Measurements from ENCODE around the gene SLC41A3. TPM values are rescaled to one million over a fixed set of nuclear protein-coding genes. Genes with fewer than 3 reads are reported as not detected.
"Not testable (repeated sequence)": the region's sequence is repeated elsewhere in the genome, so short reads cannot be mapped to it uniquely, and the experiment has no call there.

SLC41A3 gene
- total RNA-seq, 2 donors from 2014 or later = 32.2 to 131 TPM

DNA sequence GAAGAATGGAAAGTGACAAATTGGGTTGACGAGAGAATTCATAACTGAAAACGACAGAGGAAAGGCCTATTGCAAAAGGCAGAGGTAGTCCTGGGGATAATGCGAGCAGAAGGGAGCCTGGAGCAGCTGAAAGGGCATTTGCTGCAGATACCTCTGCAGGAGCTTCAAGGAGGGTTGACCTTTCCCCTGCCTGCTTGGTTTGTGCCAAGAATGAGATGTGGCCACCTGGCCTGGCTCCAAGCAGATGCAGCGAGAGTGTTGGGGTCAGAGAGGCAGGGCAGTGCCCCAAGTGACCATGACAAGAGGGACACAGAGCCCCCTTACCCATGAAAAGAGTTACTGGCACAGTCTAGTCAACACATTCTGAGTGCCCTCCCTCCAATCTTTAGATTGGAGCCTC lies 43.5 kb downstream of the SLC41A3 start:
- DNase-seq (ENCODE audit: low spot score) = no peak
- intact Hi-C loops (cut with DNase I) = no loop called here
- no peaks in the 10 kb centered on the region for H3K9me3 ChIP-seq
- H3K4me3 ChIP-seq = no peak overlapping the region
- H3K36me3 ChIP-seq = no peaks in the 10 kb centered on the region
- TF ChIP-seq, protein P1, sequence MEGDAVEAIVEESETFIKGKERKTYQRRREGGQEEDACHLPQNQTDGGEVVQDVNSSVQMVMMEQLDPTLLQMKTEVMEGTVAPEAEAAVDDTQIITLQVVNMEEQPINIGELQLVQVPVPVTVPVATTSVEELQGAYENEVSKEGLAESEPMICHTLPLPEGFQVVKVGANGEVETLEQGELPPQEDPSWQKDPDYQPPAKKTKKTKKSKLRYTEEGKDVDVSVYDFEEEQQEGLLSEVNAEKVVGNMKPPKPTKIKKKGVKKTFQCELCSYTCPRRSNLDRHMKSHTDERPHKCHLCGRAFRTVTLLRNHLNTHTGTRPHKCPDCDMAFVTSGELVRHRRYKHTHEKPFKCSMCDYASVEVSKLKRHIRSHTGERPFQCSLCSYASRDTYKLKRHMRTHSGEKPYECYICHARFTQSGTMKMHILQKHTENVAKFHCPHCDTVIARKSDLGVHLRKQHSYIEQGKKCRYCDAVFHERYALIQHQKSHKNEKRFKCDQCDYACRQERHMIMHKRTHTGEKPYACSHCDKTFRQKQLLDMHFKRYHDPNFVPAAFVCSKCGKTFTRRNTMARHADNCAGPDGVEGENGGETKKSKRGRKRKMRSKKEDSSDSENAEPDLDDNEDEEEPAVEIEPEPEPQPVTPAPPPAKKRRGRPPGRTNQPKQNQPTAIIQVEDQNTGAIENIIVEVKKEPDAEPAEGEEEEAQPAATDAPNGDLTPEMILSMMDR (IDR thresholded peaks at IDR 0.05) = no peak
- TF ChIP-seq POLR2A (IDR thresholded peaks at IDR 0.05) = no peak
- TF ChIP-seq POLR2AphosphoS5 (IDR thresholded peaks at IDR 0.05) = no peak
- 94% methylated on average over 4 of the region's 4 CpGs for WGBS
- H3K27me3 ChIP-seq (replicated peaks; ENCODE audit: insufficient read depth) = no peaks in the 10 kb centered on the region
- no peak overlapping the region for H3K27ac ChIP-seq
- no peaks in the 10 kb centered on the region for H3K4me1 ChIP-seq (replicated peaks)

- no peak for DNase-seq (ENCODE audit: low spot score)
- no peaks in the 10 kb centered on the region for H3K36me3 ChIP-seq
- TF ChIP-seq POLR2A (IDR thresholded peaks at IDR 0.05) = no peak
- no peak for TF ChIP-seq POLR2AphosphoS5 (IDR thresholded peaks at IDR 0.05)
- TF ChIP-seq, protein P1 (IDR thresholded peaks at IDR 0.05) = no peak
- intact Hi-C loops (cut with DNase I) = no loop called here
- H3K4me3 ChIP-seq = no peak overlapping the region
- H3K27me3 ChIP-seq (replicated peaks; ENCODE audit: insufficient read depth) = no peaks in the 10 kb centered on the region
- H3K27ac ChIP-seq = no peak overlapping the region
- no peaks in the 10 kb centered on the region for H3K4me1 ChIP-seq (replicated peaks)
- WGBS = 93% methylated on average over 2 of the region's 2 CpGs
- no peaks in the 10 kb centered on the region for H3K9me3 ChIP-seq
Observed at GRCh38 chr3:126039870-126040269, 44.1 kb downstream of the SLC41A3 start.

DNA sequence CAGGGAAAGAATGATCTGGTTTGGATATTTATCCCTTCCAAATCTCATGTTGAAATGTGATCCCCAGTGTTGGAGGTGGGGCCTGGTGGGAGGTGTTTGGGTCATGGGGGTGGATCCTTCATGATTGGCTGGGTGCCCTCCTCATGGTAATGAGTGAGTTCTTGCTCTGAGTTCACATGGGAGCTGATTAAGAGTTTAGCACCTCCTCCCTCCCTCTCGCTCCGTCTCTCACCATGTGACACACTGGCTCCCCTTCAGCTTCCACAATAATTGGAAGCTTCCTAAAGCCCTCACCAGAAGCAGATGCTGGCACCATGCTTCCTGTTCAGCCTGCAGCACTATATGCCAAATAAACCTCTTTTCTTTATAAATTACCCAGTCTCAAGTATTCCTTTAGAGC lies 45.1 kb downstream of the SLC41A3 start:
- H3K9me3 ChIP-seq; intact Hi-C loops (cut with DNase I); H3K4me3 ChIP-seq; H3K36me3 ChIP-seq; DNase-seq (ENCODE audit: low spot score); H3K27me3 ChIP-seq (replicated peaks; ENCODE audit: insufficient read depth); H3K4me1 ChIP-seq (replicated peaks); H3K27ac ChIP-seq: not testable (repeated sequence)
- WGBS = 94% methylated on average over 2 of the region's 2 CpGs

- TF ChIP-seq, protein P1 (IDR thresholded peaks at IDR 0.05) = no peak
- TF ChIP-seq POLR2AphosphoS5 (IDR thresholded peaks at IDR 0.05) = no peak
- no peak for TF ChIP-seq POLR2A (IDR thresholded peaks at IDR 0.05)
- H3K4me3 ChIP-seq = no peak overlapping the region
- H3K27ac ChIP-seq = no peak overlapping the region
- intact Hi-C loops (cut with DNase I) = no loop called here
- H3K9me3 ChIP-seq = no peaks in the 10 kb centered on the region
- H3K36me3 ChIP-seq = no peaks in the 10 kb centered on the region
- 96% methylated on average over 10 of the region's 10 CpGs for WGBS
- H3K4me1 ChIP-seq (replicated peaks) = no peaks in the 10 kb centered on the region
- H3K27me3 ChIP-seq (replicated peaks; ENCODE audit: insufficient read depth) = no peaks in the 10 kb centered on the region
- DNase-seq (ENCODE audit: low spot score) = no peak
Observed at GRCh38 chr3:126036056-126036549, 47.8 kb downstream of the SLC41A3 start.

DNA sequence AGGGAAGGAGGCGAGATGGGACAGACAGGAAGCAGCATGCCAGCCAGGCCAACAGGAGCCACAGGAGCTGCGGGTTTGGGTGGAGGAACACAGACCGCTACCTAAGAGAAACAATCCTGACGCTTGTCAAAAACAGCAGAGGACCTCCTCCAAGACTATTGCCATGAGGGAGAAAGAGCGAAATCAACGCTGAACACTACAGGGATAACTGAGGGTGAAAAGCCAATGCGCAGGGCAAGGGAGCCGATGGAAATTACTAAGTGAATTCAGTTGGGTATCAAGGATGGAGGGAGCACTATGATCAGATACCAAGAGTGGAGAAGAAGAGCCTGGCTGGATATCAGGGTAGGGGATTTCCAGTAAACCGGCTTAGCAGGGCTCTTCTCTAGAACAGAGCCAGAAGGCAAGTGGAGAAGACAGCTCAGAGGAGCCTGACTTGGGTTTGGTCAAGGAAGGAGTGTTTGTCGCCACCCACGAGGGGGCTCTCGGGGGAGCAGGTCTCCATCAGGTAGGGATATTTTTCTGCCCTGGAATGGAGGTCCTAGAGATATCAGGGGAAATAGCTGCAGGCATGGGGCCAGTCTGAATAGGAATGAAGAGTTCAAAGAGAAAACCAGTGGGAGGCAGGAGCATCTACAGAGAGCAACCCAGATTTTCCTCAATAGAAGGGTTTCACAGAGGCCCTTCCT lies 48.4 kb downstream of the SLC41A3 start:
- Histone ChIP-seq H3K27ac (no peak overlapping the region), H3K4me1 (replicated peaks) (no peaks in the 10 kb centered on the region), H3K36me3 (no peaks in the 10 kb centered on the region), H3K27me3 (replicated peaks; ENCODE audit: insufficient read depth) (no peaks in the 10 kb centered on the region), H3K4me3 (no peak overlapping the region), H3K9me3 (no peaks in the 10 kb centered on the region)
- TF ChIP-seq POLR2A (IDR thresholded peaks at IDR 0.05) (no peak), POLR2AphosphoS5 (IDR thresholded peaks at IDR 0.05) (no peak)
- DNase-seq (ENCODE audit: low spot score) = no peak
- intact Hi-C loops (cut with DNase I) = no loop called here
- WGBS = 91% methylated on average over 12 of the region's 12 CpGs
